NCI-H69 (cell line): Measurements from ENCODE around the gene PLA2G1B.
A peak's percentile ranks its signal among the peaks of the same experiment; 100 is the strongest.

Experiments
- DNase-seq: peaks from one replicate; lab custom pipeline; 2025; lab: John Stamatoyannopoulos, UW

The PLA2G1B gene

GRCh38 chr12:120327593-120327992 is at the start of gene PLA2G1B:
TSS of gene PLA2G1B (minus strand) at chr12:120327779. CDS start at chr12:120327753, 26 bp downstream.
- no peak for DNase-seq

- DNase-seq = peak; percentile 23
These were observed 49.5 kb upstream of the PLA2G1B start for GRCh38 chr12:120376934-120377572.

- DNase-seq = no peak
These were observed 48.8 kb upstream of the PLA2G1B start for GRCh38 chr12:120376416-120376815.

GRCh38 chr12:120376009-120376408 is 48.4 kb upstream of the PLA2G1B start:
- DNase-seq = no peak

GRCh38 chr12:120373683-120374082 is 46.1 kb upstream of the PLA2G1B start:
- no peak for DNase-seq

- DNase-seq = no peak
These were observed 43.0 kb upstream of the PLA2G1B start for GRCh38 chr12:120370343-120371243.

GRCh38 chr12:120369603-120370342 is 42.2 kb upstream of the PLA2G1B start:
- DNase-seq = no peak

- DNase-seq = peak; percentile 63
These were observed 41.4 kb upstream of the PLA2G1B start, which contains the start of gene MSI1 for GRCh38 chr12:120368789-120369602. TSS of gene MSI1 (minus strand) at chr12:120369164. CDS start at chr12:120369091, 73 bp downstream.

- DNase-seq = peak; percentile 67
These were observed 40.6 kb upstream of the PLA2G1B start for GRCh38 chr12:120367924-120368788.

- DNase-seq = peak; percentile 65
These were observed 39.8 kb upstream of the PLA2G1B start for GRCh38 chr12:120367233-120367923.

GRCh38 chr12:120366845-120367232 is 39.3 kb upstream of the PLA2G1B start:
- no peak for DNase-seq

- DNase-seq = no peak
These were observed 38.7 kb upstream of the PLA2G1B start for GRCh38 chr12:120366341-120366705.

- DNase-seq = peak; percentile 30
These were observed 38.2 kb upstream of the PLA2G1B start for GRCh38 chr12:120365675-120366340.

- DNase-seq = no peak
These were observed 36.9 kb upstream of the PLA2G1B start for GRCh38 chr12:120364487-120364886.

- DNase-seq = peak; percentile 88
These were observed 35.8 kb upstream of the PLA2G1B start for GRCh38 chr12:120363274-120363855.

- DNase-seq = peak; percentile 87
These were observed 35.1 kb upstream of the PLA2G1B start for GRCh38 chr12:120362516-120363273.

- DNase-seq = peak; percentile 99
These were observed 34.1 kb upstream of the PLA2G1B start for GRCh38 chr12:120361506-120362208.

- DNase-seq = no peak
These were observed 31.5 kb upstream of the PLA2G1B start for GRCh38 chr12:120359128-120359527.
